HG03378 (cell line): ENCODE results near the gene GNB3.
A peak's percentile ranks its signal among the peaks of the same experiment; 100 is the strongest.
"Not testable (repeated sequence)": the region's sequence is repeated elsewhere in the genome, so short reads cannot be mapped to it uniquely, and the experiment has no call there.

ENCODE experiments used
- ATAC-seq: cut with Tn5 transposase; IDR thresholded peaks from one replicate; pipeline ENCODE4 v1.9.1; 2021; ENCODE audit warnings: mild to moderate bottlenecking, moderate library complexity; ENCODE audit not compliant: unreplicated experiment

The GNB3 gene

DNA sequence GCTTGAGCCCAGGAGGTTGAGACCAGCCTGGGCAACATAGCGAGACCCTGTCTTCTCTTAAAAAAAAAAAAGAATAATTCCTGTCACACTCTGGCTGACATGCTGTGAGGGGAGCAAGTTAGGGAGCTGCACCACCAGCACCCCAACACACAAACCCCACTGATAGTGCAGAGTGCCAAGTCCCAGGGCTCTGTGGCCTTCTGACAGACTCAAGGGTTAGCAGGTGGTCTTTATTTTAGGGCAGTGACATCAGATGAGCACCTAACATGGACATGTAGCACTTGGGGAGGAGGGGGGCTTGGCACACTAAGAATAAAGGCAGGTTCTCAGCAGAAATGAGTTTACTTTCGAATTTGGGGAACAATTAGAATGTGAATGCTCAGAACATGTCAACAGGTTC lies 18.1 kb downstream of the GNB3 start:
- no peak for ATAC-seq

DNA sequence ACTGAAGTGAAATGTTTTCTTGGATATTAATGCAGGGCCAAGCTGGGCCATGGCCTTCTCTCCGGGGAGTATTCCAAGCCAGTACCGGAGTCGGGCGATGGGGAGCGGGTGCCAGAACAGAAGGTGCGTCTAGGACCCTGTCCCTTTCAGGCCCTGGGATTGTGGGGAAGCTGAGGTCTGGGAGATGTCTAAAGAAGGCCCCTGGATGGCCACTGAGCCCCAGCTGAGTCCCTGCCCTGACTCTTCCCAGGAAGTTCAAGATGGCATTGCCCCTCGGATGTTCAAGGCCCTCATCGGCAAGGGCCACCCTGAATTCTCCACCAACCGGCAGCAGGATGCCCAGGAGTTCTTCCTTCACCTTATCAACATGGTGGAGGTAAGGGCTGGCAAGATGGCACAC lies 19.4 kb downstream of the GNB3 start:
- ATAC-seq: no peak

DNA sequence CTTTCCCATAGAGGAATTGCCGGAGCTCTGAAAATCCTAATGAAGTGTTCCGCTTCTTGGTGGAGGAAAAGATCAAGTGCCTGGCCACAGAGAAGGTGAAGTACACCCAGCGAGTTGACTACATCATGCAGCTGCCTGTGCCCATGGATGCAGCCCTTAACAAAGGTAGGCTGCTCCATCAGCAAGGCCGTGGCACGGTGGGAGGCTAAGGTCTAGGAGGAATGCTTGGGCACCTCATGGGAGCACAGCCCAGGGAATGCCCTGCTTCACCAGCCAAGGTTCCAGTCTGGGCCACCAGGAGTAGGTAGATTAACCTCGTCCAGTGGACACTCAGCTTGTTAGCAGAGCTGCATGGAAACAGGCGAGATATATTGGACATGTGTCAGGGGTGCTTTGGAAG lies 20.2 kb downstream of the GNB3 start:
- no peak for ATAC-seq

DNA sequence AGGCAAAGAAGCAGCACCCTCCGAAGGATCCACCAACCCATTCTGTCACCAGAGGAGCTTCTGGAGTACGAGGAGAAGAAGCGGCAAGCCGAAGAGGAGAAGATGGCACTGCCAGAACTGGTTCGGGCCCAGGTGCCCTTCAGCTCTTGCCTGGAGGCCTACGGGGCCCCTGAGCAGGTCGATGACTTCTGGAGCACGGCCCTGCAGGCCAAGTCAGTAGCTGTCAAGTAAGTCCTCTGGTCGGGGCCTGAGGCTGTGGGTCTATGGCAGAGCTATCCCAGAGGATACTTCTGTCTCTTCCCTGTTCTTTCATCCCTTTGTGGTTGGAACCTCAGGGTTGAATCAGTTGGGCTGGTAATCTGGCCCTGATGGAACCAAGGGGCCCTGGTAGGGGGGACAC lies 20.7 kb downstream of the GNB3 start:
- no peak for ATAC-seq

DNA sequence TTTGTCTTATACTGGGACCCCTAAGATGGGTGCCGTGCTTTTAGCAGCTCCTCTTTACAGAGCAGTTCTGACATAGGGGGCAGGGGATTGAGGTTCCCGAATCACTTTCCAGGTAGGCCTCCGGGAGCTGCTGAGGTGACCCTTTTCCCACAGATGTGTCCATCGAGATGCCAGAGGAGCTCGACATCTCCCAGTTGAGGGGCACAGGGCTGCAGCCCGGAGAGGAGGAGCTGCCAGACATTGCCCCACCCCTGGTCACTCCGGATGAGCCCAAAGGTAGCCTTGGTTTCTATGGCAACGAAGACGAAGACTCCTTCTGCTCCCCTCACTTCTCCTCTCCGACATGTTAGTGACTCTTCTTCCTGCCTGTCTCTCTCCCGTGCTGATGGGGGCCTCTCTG lies 22.3 kb downstream of the GNB3 start:
- no peak for ATAC-seq

DNA sequence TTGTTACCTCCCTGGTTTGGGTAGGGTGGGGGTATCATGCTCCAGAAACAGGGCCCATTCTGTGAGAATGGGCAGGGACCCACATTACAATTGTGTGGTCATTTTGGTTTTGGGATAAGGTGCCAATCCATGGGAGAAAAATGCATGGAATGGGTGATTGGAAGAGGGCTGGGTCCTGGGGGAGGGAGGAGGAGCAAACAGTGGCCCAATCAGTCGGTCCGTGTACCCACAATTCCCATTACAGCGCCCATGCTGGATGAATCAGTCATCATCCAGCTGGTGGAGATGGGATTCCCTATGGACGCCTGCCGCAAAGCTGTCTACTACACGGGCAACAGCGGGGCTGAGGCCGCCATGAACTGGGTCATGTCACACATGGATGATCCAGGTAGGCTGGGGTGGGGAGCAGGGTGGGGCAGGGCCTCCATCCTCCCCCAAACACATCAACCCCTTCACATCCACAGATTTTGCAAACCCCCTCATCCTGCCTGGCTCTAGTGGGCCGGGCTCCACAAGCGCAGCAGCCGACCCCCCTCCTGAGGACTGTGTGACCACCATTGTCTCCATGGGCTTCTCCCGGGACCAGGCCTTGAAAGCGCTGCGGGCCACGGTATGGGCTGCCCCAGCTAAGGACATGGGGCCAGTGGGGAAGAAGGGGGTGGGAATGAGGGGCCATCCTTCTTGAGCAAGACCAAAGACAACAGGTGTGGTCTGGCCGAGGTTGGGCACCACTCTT lies 23.0 kb downstream of the GNB3 start:
- no peak for ATAC-seq

DNA sequence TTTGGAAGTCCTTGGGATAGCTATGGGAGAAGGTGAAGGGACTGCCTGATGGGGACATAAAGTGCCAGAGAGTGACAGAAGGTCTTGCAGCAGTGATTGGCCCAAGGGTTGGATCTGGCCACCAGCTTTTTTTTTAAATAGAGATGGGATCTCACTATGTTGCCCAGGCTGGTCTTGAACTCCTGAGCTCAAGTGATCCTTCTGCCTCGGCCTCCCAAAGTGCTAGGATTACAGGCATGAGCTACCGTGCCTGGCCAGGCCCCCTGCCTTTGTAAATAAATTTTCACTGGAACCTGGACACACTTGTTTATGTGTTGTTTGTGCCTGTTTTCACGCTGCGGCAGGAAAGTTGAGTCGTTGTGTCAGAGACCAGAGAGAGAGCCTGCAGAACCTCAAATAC lies 24.6 kb downstream of the GNB3 start:
- not testable (repeated sequence) for ATAC-seq

DNA sequence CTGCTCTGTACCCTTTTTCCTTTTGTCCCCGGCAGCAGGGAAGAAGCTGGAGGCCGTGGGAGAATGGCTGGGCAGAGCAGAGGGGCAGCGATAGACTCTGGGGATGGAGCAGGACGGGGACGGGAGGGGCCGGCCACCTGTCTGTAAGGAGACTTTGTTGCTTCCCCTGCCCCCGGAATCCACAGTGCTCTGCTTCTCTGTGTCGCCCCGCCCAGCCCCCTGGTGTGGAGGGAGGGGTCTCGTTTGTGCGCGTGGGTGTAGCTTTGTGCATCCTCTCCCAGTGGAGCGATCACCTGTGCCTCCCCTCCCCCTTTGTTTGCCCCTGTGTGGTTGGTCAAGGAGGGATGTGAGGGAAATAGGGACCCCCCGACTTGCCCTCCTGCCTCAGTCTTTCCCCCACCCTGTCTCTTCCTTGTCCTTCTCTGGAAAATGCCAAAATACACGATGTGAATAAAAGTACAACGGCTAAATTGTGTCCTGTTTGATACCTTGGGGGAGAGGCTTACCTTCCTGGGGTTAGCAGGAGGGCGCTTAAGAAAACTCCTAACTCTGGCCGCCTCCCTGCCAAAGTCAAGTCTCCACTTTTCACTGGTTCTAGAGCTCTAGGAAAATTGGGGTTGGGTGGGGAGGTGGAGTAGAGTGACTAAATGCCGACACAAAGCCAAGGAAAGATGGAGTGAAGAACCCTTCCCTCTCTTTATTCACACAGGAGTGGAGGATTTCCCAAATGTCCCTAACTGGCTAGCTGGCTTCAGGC lies 25.6 kb downstream of the GNB3 start:
- ATAC-seq: no peak

DNA sequence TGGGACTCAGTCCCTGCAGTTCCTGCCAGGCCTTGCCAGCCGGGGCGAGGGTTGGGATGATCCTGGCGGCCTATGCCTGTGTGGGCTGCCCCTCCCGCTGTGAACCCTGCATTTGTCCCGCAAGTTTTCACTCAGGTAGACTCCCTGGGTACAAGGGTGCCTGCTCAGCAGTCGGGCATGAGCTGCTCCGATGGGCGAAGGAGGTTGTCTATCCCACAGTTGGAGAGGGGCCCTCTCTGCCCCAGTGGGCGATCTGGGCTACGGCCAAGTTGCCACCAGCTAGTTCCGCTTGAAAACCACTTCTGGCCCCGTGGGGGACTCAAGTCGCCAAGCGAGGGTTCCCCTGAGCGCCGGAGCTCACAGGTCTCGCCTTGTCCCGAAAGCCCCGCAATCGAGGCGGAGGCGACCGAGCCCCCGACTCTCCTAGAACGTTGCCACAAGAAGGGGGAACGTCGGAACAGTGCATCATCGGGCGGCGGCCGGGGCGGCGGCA lies 26.2 kb downstream of the GNB3 start:
- ATAC-seq: no peak

DNA sequence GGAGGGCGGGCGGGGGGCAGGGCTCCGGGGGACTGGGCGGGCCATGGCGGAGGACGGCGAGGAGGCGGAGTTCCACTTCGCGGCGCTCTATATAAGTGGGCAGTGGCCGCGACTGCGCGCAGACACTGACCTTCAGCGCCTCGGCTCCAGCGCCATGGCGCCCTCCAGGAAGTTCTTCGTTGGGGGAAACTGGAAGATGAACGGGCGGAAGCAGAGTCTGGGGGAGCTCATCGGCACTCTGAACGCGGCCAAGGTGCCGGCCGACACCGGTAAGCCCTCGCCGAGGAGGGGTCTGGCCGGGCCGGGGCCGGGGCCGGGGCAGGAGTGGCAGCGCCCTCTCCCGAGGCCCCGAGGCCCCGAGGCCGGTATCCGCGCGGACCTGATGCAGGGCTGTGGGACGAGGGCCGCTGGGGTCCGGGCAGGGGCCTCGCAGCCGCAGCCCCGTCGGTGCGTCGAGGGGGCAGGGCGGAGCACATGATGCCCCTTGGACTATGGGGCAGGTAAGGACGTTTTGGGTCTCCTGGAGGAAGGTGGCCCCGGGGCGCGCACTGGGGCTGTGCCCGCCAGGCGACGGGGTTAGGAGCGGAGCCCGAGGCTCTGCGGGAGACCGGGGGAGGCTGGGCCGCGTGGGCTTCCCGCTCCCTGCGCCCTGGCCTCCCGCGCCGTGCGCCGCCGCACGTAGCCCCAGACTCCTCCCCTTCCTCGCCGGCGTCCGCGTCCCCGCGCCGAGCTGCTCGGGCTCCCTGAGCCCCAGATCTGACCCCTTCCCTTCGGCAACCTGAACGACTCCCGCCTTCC lies 26.9 kb downstream of the GNB3 start, which contains the start of gene TPI1:
TSS of gene TPI1 (plus strand) at position 119 of the 798 bp plus-strand sequence. CDS start at position 155, 36 bp downstream.
- no peak for ATAC-seq

DNA sequence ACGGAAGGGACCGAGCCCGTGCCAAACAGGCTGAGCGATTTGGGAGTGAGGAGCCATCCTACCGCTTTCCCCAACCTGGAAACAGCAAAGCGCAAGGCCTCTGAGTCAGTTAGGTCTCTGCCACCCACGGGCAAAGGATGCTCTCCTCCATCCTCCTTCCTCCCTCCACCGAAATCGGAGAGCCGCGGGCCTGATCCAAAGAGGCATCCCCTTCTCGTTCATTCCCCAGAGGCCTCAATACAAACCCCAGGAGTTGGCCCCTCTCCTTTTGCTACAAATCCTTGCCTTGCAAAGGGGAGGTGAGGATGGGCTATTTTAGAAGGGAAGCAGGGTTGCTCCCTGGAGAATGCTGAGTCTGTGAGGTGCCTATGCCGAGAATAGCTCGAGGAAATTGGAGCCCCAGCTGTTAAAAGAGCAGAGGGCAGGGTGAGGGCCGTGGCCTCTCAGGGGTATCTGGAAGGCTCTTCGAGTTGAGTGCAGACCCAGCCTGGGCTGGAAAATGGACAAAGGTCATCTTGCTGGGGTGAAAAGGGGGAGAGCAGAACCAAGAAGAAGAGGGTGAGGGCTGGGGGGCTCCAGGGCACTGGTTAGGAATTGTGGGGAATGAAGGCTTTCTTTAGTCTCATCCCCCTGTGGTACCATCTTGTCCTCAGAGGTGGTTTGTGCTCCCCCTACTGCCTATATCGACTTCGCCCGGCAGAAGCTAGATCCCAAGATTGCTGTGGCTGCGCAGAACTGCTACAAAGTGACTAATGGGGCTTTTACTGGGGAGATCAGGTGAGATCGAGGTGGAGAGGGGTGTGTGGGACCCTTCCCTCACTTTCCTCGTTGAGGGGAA lies 27.7 kb downstream of the GNB3 start:
- no peak for ATAC-seq

DNA sequence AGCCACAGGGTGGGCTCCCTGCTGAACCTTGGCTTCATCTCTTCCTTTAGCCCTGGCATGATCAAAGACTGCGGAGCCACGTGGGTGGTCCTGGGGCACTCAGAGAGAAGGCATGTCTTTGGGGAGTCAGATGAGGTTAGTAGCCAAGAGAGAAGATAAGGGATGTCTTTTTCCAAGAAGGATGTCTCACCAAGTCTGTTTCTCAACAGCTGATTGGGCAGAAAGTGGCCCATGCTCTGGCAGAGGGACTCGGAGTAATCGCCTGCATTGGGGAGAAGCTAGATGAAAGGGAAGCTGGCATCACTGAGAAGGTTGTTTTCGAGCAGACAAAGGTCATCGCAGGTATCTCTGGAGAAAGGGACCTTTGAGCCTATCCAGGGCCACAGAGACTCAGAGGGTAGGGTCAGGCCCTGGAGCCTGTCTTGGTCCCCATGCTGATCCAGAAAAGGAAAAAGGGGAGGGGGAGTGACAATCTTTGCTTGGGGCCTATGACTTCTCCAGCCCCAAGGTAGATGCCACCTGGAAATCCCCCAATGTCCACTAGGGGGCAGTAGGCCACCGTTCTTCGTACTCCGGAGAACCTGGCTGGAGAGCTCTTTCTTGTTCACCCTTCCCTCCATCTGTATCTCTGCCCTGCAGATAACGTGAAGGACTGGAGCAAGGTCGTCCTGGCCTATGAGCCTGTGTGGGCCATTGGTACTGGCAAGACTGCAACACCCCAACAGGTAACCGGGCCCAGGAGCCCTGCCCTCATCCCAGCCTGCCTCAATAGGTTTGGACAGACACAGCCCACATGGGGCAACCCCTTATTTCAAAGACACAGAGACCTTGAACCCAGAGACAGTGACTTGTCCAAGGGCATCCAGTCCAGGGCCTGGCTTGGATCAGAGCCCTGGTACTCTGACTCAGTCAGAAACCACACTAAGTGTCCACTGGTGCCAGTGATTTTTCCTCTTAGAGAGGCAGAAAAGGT lies 28.6 kb downstream of the GNB3 start:
- ATAC-seq: no peak

DNA sequence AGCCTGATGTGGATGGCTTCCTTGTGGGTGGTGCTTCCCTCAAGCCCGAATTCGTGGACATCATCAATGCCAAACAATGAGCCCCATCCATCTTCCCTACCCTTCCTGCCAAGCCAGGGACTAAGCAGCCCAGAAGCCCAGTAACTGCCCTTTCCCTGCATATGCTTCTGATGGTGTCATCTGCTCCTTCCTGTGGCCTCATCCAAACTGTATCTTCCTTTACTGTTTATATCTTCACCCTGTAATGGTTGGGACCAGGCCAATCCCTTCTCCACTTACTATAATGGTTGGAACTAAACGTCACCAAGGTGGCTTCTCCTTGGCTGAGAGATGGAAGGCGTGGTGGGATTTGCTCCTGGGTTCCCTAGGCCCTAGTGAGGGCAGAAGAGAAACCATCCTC lies 29.6 kb downstream of the GNB3 start:
- ATAC-seq: not testable (repeated sequence)

DNA sequence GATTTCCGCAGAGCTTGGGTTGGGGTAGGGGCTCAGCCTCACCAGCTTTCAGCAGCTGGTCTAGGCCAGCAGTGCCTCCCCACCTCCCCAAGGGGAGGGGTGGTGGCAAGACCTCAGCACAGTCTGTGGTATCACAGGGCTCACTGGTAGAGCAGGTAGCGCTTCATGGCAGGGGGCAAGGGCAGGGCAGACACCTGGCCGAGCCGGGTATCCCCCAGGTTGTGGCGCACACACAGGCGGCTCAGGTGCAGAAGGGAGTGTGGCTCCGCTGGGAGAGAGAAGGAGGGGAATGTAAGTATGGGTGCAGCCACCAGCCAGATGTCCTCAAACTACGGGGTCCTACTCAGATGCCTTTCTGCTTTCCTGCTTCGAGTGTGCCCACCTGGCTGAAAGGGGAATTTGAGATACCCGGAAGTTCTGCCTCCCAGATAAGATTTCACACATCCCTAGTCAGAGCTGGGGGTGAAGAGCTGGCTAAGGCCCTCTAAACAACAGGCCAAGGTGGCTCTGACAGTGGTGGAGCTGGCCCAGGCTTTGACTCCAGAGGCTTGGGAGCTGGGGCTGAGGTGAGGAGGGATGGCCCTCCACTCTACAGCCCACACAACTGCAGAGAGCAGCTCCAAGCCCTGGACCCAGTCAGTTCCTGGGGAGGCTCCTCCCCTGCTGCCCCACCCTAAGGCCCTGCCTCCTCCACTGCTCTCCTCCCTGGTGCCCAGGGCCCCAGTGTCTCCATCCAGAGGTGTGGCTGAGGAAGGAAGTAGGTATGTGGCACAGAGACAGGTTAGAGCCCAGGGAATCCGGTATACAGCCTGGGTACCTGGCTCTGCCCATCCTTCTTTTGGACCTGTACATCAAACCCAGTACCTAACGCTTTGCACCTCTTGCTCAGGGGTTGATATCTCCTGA lies 30.6 kb downstream of the GNB3 start:
- ATAC-seq: no peak

DNA sequence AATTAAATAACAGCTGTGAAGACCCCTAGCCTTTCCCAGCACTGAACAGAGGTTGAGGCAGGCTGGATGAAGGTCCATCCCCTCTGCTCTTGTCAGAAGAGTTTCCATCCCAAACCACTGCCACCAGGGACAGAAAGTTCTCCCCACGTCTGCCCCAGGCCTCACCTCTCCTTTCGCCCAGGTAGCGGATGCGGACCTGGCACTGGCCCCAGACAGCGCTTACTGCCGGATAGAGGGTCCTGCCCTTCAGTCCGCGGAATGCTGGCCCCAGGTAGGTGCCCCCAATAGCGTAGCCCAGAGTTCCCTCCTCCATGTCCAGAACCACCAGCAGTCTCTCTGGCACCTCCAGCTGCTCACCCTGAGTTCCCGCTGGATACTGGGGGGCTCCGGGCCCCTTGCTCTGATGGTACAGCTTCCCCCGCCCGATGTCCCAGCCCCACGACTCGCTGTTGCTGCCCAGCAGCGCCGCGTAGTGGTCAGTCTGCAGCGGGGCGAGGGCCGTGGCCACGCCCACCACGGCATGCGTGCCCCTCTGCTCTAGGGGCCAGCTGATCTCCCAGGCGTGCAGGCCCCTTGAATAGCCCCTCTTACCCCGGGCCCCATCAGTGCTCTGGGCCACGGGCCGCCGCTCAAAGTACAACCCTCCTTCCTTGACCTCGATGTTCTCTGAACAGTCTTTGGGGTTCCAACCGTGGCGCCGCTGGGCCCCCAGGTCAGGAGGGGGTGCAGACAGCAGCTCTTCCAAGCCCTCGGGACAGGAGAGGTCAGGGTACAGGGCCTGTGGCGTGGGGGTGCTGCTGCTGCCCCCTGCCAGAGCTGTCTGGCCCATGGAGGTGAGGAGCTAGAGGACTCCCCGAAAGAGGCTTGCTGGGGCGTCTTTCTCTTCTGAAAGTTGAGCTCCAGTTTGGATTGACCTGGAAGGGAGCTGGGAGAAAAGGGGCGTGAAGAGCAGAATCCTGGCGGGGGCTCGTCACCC lies 31.6 kb downstream of the GNB3 start:
- no peak for ATAC-seq

DNA sequence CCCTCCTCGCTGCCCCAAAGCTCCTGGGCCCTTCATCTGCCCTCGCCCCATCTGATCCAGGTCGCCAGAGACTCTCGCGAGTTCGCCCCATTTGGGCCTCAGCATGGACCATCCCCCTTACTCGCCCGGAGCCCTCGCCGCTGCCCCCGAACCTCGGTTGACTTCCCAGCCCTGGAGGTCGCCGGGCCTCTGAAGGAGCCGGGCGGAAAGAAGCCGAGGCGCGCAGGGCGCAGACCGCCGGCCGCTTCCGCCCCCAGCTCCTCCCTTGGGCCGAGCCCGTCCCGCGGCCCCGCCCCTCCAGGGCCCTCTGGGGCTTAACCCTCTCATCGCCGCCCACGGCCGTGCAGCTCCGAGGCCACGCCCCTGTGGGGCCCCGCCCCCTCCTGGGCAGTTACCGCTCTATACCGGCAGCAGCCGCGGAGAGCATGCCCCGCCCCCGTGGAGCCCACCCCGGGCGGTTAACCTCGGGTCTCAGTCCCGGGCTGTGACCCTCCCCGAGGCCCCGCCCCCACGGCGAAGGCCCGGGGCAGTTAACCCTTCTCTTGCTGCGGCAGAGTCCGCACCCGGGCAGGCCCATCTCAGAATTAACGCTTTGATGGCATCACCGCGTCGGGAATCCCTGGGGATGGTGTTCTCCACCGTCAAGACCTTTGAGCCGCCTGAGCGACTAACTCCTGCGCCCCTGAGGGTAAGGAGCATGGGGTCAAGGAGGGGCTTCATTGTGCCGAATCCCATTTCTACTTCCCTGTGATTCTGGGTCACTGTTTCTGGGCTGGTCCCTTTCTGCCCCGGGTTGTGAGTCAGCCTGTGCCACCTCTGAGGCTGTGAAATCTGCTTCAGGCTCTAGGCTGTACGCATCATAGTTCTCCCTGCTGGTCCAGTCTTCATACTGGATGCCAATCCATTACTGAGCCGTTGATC lies 32.6 kb downstream of the GNB3 start, which contains the start of gene SPSB2:
TSS of gene SPSB2 (minus strand) at position 210 of the 921 bp plus-strand sequence. CDS start 402 bp downstream, outside the sequence.
- ATAC-seq: peak; percentile 53
